Measurements from ENCODE around the gene TRAF1.
A peak's percentile ranks its signal among the peaks of the same experiment; 100 is the strongest.

The TRAF1 gene

GRCh38 chr9:120890320-120891244 is 36.0 kb downstream of the TRAF1 start:
- DNase-seq = no peak

DNA sequence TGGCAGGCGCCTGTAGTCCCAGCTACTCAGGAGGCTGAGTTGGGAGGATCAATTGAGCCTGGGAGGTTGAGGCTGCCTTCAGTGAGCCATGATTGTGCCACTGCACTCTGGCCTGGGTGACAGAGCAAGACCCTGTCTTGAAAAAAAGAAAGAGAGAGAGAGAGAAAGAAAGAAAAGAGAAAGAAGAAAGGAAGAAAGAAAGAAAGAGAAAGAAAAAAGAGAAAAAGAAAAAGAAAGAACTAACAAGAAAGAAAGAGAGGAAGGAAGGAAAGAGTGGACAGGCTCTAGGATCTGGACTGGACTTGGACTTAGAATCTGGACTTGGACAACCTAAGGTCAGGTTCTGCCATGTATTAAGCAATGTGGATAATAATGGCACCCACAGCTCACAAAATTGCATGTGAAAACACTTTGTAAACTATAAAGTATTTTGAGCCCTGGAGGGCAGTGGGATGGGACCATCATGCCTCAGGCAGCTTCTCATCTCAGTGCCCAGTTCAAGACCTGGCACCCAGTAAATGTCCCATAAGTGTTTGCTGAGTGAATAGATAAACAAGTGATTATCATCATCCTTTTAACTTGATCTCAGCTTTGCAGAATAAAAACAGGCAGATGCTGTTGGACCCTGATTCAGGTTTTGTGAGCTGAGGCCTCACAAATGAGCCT is 36.9 kb downstream of the TRAF1 start:
- no peak for DNase-seq

DNA sequence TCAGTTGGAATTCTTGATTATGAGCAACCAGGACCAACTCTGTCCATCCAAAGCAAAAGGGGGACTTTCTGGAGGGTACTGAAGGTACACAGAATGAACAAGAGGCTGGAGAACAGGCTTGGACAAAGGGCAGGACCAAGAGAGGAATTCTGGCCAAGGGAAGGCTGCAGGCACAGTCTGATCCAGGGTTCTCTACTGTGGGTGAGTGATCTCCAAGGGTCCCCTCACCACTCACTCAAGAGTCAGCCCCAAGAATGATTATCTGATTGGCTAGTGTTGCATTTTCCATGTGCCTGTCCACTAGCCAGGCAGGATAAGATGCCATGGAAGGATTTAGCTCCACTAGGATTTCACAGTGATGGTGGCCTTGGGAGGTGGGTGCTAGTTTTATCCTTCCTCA is 38.0 kb downstream of the TRAF1 start:
- DNase-seq = no peak

GRCh38 chr9:120886490-120886967 is 40.1 kb downstream of the TRAF1 start:
- DNase-seq = no peak

GRCh38 chr9:120885958-120886357 is 40.6 kb downstream of the TRAF1 start:
- no peak for DNase-seq

DNA sequence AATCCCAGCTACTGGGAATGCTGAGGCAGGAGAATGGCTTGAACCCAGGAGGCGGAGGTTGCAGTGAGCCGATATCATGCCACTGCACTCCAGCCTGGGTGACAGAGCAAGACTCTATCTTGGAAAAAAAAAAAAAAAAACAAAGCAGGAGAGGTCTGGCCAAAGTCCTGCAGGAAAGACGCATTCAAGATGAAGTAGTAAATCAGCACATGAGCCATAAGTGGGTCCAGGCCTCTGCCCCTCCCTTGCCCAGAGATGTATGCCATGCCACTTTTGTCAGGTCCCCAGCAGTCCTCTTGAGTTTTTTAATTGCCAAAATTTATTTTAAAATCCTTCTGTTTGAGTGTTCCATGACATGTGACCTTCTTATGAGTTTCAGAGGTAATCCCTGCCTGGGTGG is 41.1 kb downstream of the TRAF1 start:
- DNase-seq = no peak

DNA sequence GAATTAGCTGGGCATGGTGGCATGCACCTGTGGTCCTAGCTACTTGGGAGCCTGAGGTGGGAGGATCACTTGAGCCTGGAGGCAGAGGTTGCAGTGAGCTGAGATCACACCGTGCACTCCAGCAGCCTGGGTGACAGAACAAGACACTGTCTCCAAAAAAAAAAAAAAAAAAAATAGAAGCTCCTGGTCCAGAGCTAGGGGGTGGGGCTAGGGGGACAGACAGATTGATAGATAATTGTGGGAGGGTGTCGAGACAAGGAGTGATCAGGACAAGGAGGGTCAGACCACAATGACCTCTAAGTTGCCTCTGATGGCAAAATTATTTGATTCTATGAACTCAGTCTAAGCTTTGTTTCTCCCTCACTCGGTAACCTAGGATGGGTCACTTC is 43.0 kb downstream of the TRAF1 start:
- no peak for DNase-seq

DNA sequence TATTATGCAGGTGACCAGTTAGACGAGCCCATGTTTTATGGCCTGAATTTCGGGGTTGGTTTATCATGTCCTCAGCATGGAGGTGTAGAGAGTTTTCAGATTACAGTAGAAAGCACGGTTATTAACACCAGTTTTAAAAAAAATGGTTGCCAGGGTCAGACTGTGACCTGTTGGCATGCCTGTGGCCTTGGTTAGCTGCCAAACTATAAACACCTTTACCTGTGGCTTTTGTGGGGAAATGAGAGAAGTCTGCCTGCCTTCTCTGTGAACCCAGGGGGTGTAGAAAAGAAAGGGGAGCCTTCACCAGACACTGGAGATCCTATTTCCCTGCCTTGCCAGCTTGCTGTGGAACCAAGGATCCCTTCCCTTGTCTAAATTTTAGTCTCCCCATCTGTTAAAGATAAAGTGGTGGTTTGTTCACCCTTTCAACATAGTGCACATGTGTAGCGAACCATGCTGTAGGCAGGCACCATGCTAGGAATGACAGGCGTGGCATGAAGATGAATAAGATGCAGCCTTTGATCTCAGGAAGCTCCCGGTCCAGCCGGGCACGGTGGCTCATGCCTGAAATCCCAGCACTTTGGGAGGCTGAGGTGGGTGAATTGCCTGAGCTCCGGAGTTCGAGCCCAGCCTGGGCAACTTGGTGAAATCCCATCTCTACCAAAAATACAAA is 43.5 kb downstream of the TRAF1 start:
- DNase-seq = no peak

DNA sequence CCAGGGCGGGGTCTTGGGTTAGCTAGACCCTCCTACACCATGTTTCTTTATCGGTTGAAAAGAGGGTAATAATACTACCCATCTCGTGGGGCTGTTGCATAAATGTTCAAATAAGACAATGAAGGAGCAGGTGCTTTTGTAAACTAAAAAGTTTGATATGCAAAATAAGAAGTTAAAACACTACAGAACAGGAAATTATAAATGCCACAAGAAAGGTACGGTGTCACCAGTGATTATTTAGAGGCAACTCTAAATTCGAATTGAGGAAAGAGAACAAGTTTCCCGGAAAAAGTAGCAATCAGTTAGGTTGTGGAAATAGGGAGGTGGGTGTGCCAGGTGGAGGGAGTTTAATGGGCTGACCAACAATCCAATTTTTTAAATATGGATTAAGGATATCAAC is 47.1 kb downstream of the TRAF1 start:
- DNase-seq = no peak

- DNase-seq = peak in 1 of 56 donors; percentile 17
Observed at GRCh38 chr9:120878188-120879130, 48.1 kb downstream of the TRAF1 start.

DNA sequence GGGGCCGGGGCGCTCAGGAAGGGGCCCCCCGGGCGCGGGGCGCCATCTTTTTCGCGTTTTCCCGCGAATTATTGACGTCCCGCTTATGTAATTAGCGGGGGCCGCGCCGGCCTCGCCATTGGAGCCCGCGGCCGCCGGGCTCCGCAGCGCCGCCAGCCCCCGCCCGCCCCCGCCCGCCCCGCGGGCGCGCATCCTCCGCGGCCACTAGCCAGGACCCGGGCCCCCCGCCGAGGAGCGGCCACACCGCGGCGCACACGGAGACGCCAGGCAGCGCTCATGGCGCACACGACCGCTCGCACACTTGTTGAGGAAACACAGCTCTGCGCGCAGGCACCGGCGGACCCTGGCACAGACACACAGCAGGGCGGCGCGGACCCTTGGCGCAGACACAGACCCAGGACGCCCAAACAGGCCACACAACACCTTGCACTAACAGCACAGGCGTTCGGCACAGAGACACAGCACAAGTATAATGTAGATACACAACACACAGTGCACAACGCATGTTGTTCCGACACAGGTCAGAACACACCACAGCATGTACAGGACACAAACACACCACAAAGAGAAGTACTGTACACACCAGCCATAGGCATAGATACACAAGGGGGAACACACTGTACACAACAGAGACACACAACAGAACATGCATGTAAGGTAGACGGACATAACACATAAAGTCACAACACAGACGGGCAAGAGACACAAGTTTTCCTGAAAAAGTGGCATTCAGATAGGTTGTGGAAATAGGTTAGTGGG is 49.1 kb downstream of the TRAF1 start:
- DNase-seq = peak in 46 of 56 donors; percentile 18 to 80 (median 58)

GRCh38 chr9:120876842-120877240 is 49.8 kb downstream of the TRAF1 start, which contains the start of gene PHF19:
Gene PHF19, minus strand, starts transcription at chr9:120877188. Its CDS starts 2,447 bp downstream, at chr9:120874741.
- peak in 7 of 56 donors; percentile 37 to 65 (median 60) for DNase-seq

- peak in 51 of 56 donors; percentile 14 to 89 (median 60) for DNase-seq
Observed at GRCh38 chr9:120875954-120876841, 50.4 kb downstream of the TRAF1 start.

- peak in 1 of 56 donors; percentile 57 for DNase-seq
Observed at GRCh38 chr9:120875643-120875953, 51.0 kb downstream of the TRAF1 start.

GRCh38 chr9:120875195-120875565 is 51.4 kb downstream of the TRAF1 start:
- DNase-seq = no peak

DNA sequence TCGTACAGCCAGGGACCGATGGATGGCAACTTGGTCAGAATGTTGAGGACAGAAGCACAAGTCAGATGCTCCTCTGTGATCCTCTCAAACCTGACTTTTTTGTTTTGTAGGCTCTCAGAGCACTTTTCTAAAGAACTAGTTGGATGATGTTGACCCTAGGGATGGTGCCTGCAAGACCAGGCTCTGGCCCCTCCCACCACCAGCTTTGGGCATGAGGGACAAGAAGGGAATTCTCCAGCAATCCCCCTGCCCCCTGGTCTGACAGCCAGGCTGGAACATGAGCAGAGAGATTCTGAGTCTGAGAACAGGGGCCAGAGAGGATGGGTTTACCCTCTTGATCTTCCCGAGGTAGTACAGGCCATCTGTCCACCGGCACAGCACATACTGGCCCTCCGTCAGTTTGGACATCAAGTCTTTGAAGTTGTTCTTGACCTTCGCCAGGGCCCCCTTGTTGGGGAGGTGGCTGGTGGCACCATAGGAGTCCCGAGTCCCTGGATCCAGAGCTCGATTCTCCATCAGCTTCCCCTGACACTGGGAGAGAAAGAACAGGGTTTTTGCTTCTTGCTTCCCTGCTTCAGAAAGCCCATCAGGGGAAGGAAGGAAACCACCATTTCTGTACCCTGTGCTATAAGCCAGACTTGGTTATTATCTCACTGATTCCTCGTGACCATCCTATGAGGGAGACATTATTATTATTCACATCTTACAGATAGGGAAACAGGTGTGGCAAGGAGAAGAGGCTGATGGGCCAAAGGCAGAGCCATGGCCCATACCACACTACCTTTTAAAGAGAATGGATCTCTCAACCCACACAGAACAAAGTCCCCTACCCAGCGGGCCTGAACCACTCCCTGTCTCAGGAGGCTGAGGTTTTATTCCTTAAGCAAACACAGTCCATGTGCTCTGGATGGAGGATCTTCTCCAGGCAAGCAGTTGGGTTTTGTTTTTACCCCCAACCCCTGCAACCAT is 52.1 kb downstream of the TRAF1 start:
- DNase-seq = no peak

DNA sequence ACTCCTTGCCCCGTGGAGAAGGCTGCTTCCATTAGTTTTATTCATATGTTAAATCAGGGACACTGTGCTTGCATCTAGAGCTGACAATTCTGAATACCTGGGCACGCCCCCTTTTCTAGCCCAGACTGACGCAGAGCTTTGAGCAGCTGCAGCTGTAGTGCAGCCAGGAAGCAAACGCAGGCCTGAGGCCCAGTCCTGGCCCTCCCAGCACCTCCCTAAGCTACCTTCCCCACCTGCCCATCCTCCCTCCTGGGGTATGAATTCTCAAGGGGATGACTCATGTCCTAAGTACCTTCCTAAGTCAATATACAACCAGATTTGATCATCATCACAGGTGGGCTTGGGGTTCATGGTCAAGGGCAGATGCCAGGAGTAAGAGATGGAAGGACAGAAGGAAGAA is 53.1 kb downstream of the TRAF1 start:
- no peak for DNase-seq

Data from amygdala (tissue), 56 donors.